Stimulated activated CD8-positive, alpha-beta memory T cell treated with anti-CD3 and anti-CD28 coated beads, Interleukin-4, amount 100 ng/mL, for 48 hours (primary cell): ENCODE data around the gene PDE4D.
"Not testable (repeated sequence)": the region's sequence is repeated elsewhere in the genome, so short reads cannot be mapped to it uniquely, and the experiment has no call there.

ENCODE experiments used
- DNase-seq: peaks from one replicate; pipeline ENCODE4 v3.0.0-alpha.2; 2020

Gene PDE4D

DNA sequence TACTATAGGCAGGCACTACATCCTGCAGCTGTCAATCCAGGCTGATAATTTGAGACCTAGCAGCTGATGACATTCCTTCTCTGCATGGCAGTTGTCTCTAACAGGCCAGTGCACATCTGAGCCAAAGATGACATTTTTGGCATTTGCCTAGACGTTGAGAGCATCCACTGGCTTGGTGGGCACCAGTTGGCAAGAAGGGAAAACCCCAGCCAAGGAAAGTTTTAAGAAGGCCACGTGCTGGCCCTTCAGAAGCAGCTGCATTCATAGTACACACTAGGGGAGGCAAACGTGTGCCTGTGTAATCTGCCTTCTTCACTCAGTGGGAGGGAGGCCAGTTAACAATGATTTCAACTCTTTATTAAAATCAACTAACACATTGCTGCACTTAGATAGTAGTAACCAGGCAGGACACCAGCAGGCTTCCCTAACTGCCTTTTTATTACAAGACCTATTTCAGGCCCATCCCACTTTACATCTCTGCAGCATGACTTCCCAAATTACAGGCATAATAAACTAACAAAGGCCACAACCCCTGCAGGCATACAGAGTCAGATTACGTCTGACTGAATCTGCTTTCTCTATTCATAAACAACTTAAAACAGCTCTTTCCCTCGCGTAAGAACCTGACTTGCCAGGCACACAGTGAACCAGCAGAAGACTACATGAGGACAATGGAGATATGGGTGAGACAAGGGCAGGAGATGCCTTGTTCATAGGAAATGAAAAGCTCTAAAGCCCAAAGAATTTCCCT, 576.3 kb downstream of the PDE4D start:
- no peak for DNase-seq

DNA sequence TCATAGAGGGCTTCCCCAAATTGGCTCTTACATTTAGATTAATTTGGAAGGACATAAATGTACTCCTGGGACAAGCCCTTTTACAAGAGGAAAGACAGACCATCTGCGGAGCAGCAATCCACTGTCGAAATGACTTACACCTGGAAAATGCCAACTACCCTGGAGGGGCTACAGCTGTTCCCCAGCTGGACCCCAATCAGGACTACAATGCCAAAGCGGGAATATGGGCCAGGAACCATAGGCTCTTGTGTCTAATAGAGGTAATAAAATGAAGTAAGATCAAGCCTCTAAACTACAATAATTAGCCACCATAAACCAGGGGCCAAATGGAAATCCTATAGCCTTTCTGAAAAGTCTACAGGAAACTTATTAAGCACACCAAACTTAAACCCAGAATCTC, 581.3 kb downstream of the PDE4D start:
- DNase-seq: no peak

DNA sequence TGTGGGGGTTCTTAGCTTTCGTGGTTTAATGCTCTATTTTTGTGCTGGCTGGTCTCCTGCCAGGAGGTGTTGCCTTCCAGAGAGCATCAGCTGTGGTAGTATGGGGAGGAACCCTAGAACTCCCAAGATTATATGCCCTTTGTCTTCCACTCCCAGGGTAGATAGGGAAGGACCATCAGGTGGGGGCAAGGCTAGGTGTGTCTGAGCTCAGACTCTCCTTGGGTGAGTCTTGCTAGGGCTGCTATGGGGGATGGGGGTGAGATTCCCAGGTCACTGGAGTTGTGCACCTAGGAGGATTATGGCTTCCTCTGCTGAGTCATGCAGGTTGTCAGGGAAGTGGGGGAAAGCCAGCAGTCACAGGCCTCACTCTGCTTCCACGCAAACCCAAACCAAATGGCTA, 584.8 kb downstream of the PDE4D start:
- not testable (repeated sequence) for DNase-seq

DNA sequence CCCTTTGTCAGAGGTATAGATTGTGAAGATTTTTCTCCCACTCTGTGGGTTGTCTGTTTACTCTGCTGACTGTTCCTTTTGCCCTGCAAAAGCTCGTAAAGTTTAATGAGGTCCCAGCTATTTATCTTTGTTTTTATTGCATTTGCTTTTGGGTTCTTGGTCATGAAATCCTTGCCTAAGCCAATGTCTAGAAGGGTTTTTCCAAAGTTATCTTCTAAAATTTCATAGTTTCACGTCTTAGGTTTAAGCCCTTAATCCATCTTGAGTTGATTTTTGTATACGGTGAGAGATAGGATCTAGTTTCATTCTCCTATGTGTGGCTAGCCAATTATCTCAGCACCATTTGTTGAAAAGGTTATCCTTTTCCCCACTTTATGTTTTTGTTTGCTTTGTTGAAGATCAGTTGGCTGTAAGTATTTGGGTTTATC, 590.2 kb downstream of the PDE4D start:
- DNase-seq: not testable (repeated sequence)

DNA sequence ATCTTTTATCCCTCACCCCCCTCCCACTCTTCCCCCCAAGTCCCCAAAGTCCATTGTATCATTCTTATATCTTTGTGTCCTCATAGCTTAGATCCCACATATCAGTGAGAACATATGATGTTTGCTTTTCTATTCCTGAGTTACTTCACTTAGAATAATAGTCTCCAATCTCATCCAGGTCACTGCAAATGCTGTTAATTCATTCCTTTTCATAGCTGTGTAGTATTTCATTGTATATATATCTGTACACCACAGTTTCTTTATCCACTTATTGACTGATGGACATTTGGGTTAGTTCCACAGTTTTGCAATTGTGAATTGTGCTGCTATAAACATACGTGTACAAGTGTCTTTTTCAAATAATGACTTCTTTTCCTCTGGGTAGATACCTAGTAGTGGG, 591.0 kb downstream of the PDE4D start:
- DNase-seq: not testable (repeated sequence)

DNA sequence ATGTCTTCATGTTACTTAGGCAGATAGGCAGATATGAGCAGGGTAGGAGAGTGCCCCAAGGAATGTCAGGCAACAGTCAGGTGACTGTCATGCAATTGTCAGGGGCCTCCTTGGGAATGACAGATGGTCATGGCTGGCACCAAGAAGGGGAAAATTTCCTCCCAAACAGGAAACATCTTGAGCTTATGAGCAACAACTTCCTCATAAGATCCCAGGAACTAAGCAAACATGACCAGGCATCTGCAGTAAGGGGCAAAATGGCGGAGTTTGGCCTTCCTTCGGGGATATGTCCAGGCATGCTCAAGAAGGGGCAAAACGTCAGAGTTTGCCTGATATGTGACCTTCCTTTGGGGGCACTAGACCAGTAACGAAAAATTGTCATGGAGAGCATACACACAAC, 591.8 kb downstream of the PDE4D start:
- no peak for DNase-seq

DNA sequence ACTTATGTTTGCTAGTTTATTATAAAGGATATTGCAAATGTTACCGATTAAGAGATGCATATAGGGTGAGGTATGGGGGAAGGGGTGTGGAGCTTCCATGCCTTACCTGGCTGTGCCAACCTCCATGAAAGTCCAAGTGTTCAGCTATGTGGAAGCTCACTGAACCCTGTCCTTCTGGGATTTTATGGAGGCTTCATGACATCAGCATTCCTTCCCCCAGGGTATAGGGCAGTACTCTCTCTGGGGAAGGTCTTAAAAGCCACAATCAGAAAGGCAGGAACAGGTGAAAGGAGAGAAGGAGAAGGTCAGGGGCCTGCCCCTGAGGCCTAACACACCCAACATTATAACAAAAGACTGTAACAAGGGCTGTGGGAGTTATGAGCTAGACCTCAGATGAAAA, 592.6 kb downstream of the PDE4D start:
- no peak for DNase-seq

DNA sequence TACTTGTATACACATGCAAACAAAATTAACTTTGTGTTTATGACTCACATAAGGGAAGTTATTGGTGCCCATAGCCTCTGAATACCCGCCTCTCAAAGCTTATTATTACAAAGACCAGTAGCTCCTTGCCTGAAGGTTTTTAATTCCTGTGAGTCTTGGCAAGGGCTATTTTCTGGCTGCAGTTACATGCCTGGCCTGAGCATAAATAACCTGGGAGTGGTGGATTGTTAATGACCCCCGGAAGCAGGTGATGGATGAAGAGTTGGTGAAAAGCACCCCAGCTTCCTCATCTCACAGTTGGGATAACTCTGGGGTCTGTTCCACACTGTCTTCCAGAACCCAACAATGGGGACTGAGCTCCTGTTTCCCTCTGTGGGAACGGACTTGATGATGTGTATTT, 594.5 kb downstream of the PDE4D start:
- no peak for DNase-seq

DNA sequence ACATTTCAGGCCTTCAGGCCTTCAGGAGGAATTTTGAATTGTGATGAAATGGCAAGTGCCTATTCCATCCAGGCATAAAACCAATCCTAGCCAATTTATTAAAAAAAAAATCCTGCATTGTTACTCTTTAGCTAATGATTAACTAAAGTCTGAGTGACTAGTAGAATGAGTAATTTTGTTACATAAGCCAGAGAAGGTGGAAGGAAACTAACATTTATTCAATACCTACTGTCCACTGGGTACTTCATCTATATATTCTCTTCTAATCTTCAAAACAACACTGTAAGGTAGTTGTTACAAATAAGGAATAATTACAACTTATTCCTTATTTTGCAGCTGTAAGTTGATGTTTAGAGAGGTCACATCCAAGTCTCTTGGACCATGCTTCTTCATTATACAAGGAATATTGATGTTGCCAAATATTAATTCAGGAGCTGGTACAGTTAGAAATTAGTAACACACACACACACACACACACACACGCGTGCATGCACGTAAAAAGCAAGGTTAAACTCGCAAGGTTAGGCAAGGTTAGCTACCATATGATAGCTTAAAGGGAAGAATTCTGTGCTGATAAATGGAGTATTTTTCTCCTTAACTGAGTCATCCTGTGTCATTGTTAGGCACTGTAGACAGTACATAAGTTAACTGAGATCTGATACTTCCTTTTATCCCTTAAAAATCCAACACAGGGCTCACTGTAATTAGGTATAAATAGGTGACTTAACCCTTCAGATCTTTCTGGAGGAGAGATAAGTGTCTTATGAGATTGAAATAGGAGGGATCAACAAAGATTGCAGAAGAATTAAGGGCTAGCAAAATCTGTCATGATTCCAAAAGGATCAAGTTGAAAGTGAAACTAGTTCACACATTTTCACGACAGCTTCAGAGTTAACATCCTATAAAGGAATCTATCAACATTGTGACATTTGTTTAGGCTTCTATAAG, 596.9 kb downstream of the PDE4D start:
- DNase-seq: no peak

DNA sequence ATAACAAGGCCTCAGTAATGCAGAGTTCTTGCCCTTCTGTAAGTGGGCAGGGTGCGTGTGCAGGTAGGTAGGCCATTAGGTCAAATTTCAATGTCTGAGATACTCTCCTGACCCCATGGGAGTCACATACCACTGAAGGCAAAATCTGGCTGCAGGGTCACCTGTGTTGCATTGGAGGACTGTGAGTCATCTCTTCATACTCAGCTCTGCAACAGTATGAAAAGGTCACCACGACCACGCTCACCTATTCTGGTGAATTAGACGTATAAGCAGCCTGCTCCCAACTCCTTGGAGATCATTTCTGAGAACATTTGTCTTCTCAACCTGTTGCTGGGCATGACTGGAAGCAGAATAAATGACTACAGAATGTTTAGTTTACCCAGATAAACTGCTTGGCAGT, 599.8 kb downstream of the PDE4D start:
- DNase-seq: peak; percentile 29

DNA sequence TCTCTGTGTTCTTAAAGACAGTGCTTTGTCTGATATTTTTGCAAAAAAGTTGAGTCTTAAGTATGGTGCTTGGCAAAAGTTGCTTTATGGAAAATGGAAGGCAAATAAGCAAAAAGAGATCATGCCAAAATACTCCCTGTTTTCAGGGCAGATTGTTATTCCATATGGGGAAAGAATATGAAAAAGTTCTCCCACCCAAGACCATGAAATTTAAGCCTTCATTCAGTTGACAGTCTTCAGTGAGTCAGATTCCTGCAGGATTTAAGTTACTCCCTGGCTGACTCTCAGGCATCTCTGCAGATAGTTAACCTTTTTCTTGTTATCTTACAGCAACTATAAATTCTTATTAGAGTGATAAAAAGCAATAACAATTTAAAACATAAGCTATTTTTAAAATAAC, 601.6 kb downstream of the PDE4D start:
- no peak for DNase-seq

DNA sequence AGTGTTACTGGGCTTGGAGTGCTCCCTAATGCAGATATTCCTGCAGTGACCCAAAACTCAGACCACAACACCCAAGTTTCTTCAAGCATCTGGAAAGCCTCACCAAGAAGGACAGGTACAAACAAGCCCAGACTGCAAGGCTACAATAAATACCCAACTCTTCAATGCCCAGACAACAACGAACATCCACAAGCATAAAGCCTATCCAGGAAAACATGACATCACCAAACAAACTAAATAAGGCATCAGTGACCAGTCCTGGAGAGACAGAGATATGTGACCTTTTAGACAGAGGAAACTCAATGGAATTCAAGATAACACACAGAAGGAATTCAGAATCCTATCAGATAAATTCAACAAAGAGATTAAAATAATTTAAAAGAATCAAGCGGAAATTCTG, 605.6 kb downstream of the PDE4D start:
- no peak for DNase-seq

DNA sequence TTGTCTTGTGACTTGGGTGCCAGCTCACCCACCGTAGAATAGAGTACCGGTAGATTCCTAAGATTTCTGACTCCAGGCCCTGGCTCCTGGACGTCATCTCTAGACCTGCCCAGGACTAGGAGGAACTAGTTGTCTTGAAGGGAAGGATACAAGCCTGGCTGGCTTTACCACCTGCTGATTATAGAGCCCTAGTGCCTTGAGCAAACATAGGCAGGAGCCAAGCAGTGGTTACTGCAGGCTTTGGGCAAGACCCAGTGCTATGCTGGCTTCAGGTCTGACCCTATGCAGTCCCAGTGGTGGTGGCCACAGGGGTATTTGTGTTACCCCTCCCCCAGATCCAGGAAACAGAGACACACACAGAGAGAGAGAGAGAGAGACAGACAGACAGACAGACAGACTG, 606.2 kb downstream of the PDE4D start:
- no peak for DNase-seq

DNA sequence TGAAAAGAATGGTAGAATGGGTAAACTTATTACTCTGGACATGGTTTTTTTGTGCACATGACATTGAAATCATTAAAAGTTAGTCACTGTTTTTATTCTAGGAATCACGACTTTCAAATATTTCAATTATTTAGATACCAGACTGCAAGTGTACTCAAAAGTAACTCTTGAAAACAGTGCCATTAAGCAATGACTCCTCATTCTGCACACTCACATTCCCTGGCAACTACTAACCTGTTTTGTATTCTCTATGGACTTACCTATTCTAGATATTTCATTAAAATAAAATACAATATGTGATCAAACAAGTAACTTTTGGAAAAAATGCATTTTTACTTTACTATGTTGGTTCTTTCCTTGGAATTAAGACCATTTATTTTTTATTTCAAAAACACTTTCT, 607.0 kb downstream of the PDE4D start:
- no peak for DNase-seq

DNA sequence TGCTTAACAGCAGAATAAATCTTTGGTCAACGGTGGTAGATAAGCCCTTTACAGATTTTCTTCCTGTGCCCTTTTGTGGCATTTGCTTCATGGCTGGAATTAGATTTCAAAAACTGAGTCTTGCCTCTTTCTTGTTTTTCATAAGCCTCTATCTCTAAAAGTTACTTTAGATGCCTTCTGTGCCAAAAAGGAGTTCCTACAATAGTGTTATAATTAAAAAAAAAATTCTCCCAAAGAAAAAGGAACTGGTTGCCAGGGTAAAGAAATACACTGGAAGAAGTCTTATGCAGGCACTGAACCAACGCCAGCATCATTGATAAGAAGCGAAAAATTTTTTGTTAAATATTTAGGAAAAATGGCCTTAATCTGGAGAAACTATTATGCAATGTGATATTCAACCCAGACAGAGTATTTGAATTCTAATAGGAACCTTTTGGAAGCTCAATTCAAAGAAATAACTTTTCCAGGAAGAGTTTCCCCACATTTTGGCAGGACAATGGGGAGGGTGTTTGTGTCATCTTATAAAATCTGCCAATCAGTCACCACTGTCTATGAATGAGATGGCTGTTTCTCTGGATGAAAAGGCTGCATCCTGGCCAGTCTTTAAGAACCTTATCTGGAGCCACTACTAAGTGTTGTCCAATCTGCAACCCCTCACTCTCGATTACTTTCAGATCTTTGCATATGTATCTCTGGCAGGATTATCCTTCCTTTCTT, 608.1 kb downstream of the PDE4D start:
- no peak for DNase-seq

DNA sequence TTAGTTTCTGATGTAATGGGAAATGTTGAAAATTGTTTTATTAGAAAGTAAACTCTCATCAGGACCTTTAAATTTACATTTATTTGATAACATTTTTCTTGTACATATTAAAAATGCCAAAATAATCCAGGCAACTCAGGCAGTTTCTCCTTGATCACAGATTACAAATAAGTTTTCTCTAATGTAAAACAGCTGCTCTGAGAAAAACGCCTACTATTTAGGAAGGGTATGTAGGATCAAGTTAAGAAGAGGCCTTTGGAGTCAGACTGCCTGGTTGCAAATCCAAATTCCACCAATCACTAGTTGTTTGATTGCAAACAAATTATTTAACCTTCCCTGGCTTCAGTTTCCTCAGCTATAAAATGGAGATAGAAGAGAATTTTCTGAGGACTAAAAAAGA, 610.8 kb downstream of the PDE4D start:
- no peak for DNase-seq

DNA sequence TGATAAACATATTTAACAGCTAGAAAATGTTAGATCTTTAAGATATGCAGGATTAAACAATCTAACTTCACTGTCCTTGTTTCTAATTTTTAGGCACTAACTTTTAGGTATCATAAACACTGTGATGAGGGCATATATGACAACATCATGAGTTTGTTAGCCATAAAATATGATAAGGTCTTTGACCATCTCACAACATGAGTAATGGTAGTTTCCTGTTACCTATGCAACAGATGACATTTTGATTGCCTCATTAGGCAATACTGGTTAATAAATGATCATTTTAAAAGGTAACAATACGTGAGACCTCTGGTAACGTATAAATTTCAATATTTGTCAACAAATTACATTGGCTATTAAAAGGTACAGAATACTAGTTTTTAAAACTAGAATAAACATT, 613.5 kb downstream of the PDE4D start:
- no peak for DNase-seq

DNA sequence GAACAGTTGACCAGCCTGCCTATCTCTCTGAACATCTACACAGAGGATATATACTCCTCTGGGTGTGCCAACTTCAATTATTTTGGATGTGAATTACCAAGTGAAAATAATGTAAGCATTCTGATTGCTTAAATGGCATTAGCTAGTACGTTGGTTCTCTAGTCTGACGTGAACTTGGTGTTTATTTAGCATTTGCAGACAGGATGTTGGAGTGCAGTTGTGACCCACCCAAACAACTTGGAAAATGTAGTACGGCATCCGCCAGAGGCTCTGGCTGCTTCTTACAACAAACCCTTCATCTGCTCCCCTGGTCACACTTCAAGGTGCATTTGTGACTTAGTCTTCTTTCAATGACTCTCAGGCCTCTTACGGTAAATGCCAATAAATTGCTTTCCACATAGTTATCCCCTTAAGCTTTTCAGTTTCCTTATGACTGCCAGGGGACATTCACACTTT, 616.6 kb downstream of the PDE4D start:
- DNase-seq: no peak

DNA sequence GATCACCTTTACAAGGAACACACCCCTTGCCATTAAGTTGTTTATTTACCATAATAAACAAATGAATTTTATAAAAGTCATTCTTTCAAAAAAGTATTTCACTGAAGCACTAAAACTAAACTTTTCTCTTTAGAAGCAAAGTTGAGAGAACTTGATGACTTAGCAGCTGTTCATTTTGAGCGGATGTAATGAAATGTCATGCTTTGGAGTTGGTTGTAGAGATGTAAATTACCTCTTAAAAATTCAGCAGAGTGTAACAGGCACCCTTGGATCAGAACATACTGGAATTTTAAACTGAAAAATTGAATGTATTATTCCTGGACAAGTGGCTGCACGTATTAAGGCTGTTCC, 617.2 kb downstream of the PDE4D start:
- no peak for DNase-seq

DNA sequence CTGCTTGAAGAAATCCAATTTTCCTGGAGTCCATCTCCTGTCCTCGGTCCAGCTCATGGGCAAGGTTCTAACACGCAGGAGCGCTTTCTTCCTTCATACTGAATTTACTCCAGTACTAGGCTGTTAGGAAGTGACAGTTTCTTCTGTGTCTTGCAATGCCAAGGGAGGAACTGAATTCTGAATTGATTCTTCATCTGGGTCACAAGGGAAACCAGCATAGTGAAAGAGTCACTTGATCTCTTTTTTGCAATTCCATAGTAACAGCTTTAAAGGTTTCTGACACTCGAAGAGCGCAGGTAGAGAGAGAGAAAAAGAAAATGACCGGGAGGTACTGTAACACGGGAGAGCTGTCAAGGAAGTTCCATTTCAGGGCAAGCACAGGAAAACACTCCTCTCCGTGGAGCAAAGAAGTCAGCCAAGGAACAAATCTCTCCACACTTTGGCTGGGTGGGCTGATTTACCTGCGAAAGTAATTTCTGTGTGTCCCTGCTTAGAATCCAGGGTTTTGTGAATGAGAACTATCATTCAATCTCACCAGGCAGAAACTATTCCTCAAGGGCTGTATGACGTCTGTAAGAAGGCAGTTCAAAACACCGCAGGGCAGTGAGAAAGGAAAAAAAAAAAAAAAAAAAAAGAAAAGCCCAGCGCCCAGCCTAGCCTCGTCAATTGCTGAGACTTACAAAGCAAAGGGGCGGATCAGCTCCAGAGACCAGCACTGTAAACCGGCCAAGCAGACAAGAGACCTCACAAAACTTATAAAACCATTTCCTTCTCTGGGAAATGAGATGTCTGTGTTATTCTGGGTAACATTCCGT, 617.8 kb downstream of the PDE4D start:
- DNase-seq: no peak

DNA sequence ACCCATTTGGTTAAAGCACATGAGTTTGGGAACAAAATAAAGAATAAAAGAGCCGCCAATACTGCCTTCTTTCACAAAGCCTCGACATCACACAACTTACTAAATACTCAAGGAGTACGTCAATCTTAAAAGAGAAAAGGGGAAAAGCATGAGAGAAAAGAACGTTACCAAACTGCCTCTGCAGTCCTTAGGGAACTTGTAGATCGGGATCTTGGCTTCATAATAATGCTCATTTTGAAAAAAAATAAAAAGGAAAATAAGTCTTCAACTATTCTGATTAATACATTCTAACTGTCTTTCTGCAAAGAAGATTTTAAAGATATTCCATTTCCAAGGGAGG, 618.4 kb downstream of the PDE4D start:
- DNase-seq: no peak

DNA sequence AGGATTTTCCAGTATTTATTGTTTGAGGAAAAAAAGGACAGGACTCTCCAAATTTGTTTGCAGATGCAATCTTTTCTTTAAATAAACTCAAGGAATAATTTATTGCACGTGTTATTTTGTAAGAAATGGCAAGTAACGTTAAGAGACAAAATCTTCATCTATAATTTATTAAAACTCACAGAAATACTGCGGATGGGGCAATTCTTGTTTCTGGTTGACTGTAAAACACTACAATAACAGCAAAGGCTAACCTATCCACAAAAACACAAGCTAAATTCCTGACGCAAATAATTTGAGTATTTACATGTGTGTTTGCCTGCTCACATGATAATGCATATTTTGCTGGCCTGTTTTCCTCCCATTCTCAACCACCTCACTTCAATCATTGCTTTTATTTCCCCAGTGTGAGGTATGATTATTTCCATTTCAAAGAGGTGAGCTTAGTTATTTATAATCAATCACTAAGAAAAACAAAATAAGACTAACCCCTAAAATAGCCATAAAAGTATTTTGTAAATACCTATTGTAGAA, 619.4 kb downstream of the PDE4D start:
- no peak for DNase-seq
